Effector memory CD8-positive, alpha-beta T cell (primary cell): ENCODE results near the gene TTC12.

Source experiments
- ATAC-seq: fragments of 150-1000 bp; cut with Tn5 transposase; replicated peaks from 2 replicates; pipeline ENCODE4 v1.10.0; 2021; ENCODE audit warnings: mild to moderate bottlenecking, moderate library complexity
- DNase-seq, 3 experiments: peaks; one replicate each; pipeline ENCODE4 v3.0.0; 2021
- H3K27ac Mint-ChIP-seq, 2 donors: one replicate each; pipeline ENCODE4 v1.8.0; 2022; ENCODE audit warnings: mild to moderate bottlenecking in 2 of 2, mixed read lengths in 2 of 2, moderate library complexity in 2 of 2
- H3K27me3 Mint-ChIP-seq, 2 donors: one replicate each; pipeline ENCODE4 v1.8.0; 2022; ENCODE audit warnings: mixed read lengths in 2 of 2
- H3K36me3 Mint-ChIP-seq: one replicate; pipeline ENCODE4 v1.8.0; 2022; ENCODE audit warnings: mild to moderate bottlenecking, moderate library complexity, mixed read lengths; ENCODE audit not compliant: insufficient read depth
- H3K4me1 Mint-ChIP-seq, 2 donors: one replicate each; pipeline ENCODE4 v1.8.0; 2022; ENCODE audit warnings: low read depth in 2 of 2, mixed read lengths in 2 of 2
- H3K4me3 Mint-ChIP-seq, 2 donors: one replicate each; pipeline ENCODE4 v1.8.0; 2022; ENCODE audit warnings: mild to moderate bottlenecking in 2 of 2, mixed read lengths in 2 of 2, moderate library complexity in 2 of 2
- H3K9me3 Mint-ChIP-seq, 2 donors: one replicate each; pipeline ENCODE4 v1.8.0; 2022; ENCODE audit warnings: mixed read lengths in 2 of 2

Gene TTC12

GRCh38 chr11:113411536-113411935 lies 97.2 kb downstream of the TTC12 start:
- Mint-ChIP-seq H3K36me3 (peaks cover 2% of the 10 kb centered on the region), H3K27me3 (peaks cover 14 to 40% of the 10 kb centered on the region in 2 donors), H3K9me3 (no peaks in the 10 kb centered on the region), H3K4me3 (no peak overlapping the region), H3K4me1 (peaks cover 0 to 2% of the 10 kb centered on the region in 2 donors), H3K27ac (no peak overlapping the region)
- no peak for DNase-seq
- no peak for ATAC-seq

GRCh38 chr11:113412675-113413074 lies 98.3 kb downstream of the TTC12 start:
- Mint-ChIP-seq H3K4me1 (no peaks in the 10 kb centered on the region), H3K4me3 (no peak overlapping the region), H3K9me3 (no peaks in the 10 kb centered on the region), H3K27me3 (peaks cover 14 to 30% of the 10 kb centered on the region in 2 donors), H3K27ac (no peak overlapping the region), H3K36me3 (peaks cover 2% of the 10 kb centered on the region)
- DNase-seq, result no peak
- no peak for ATAC-seq

GRCh38 chr11:113415343-113415742 lies 101.0 kb downstream of the TTC12 start:
- H3K36me3 Mint-ChIP-seq, result peaks cover 2% of the 10 kb centered on the region
- H3K27me3 Mint-ChIP-seq, result peaks cover 9 to 27% of the 10 kb centered on the region in 2 donors
- no peak overlapping the region for H3K4me3 Mint-ChIP-seq
- no peaks in the 10 kb centered on the region for H3K9me3 Mint-ChIP-seq
- no peaks in the 10 kb centered on the region for H3K4me1 Mint-ChIP-seq
- ATAC-seq, result no peak
- DNase-seq, result no peak
- no peak overlapping the region for H3K27ac Mint-ChIP-seq
